Measurements from ENCODE around the gene WFDC2.

The WFDC2 gene

GRCh38 chr20:45429618-45430017, 39.9 kb upstream of the WFDC2 start:
- no peak overlapping the region for H3K4me3 ChIP-seq (ENCODE audit: low read depth, low read length)
- TF ChIP-seq CTCF (IDR thresholded peaks at IDR 0.05; ENCODE audit: low read depth, low read length): no peak

GRCh38 chr20:45432294-45432693, 37.3 kb upstream of the WFDC2 start:
- TF ChIP-seq CTCF (IDR thresholded peaks at IDR 0.05; ENCODE audit: low read depth, low read length): no peak
- H3K4me3 ChIP-seq (ENCODE audit: low read depth, low read length): no peak overlapping the region

GRCh38 chr20:45433316-45433715, 36.2 kb upstream of the WFDC2 start:
- no peak for TF ChIP-seq CTCF (IDR thresholded peaks at IDR 0.05; ENCODE audit: low read depth, low read length)

GRCh38 chr20:45433976-45434375, 35.6 kb upstream of the WFDC2 start:
- TF ChIP-seq CTCF (IDR thresholded peaks at IDR 0.05; ENCODE audit: low read depth, low read length): no peak
- H3K4me3 ChIP-seq (ENCODE audit: low read depth, low read length): no peak overlapping the region

More at GRCh38 chr20:45433316-45433715, 36.2 kb upstream of the WFDC2 start:
- H3K4me3 ChIP-seq (ENCODE audit: low read depth, low read length): no peak overlapping the region

- H3K4me3 ChIP-seq (ENCODE audit: low read depth, low read length): peak overlapping the region; percentile 48
- peak; percentile 92 for TF ChIP-seq CTCF (IDR thresholded peaks at IDR 0.05; ENCODE audit: low read depth, low read length)
Measured at GRCh38 chr20:45436732-45437485, 32.6 kb upstream of the WFDC2 start.

GRCh38 chr20:45440424-45440823, 29.1 kb upstream of the WFDC2 start:
- H3K4me3 ChIP-seq (ENCODE audit: low read depth, low read length): no peak overlapping the region
- no peak for TF ChIP-seq CTCF (IDR thresholded peaks at IDR 0.05; ENCODE audit: low read depth, low read length)

- no peak for TF ChIP-seq CTCF (IDR thresholded peaks at IDR 0.05; ENCODE audit: low read depth, low read length)
- H3K4me3 ChIP-seq (ENCODE audit: low read depth, low read length): no peak overlapping the region
Measured at GRCh38 chr20:45440891-45441685, 28.5 kb upstream of the WFDC2 start.

Data from WI38 (cell line).